ENCODE results near the gene RBP3. TPM values are rescaled to one million over a fixed set of nuclear protein-coding genes. Genes with fewer than 3 reads are reported as not detected.

RBP3 gene
- total RNA-seq, 1 experiment from 2014 or later: not detected

DNA sequence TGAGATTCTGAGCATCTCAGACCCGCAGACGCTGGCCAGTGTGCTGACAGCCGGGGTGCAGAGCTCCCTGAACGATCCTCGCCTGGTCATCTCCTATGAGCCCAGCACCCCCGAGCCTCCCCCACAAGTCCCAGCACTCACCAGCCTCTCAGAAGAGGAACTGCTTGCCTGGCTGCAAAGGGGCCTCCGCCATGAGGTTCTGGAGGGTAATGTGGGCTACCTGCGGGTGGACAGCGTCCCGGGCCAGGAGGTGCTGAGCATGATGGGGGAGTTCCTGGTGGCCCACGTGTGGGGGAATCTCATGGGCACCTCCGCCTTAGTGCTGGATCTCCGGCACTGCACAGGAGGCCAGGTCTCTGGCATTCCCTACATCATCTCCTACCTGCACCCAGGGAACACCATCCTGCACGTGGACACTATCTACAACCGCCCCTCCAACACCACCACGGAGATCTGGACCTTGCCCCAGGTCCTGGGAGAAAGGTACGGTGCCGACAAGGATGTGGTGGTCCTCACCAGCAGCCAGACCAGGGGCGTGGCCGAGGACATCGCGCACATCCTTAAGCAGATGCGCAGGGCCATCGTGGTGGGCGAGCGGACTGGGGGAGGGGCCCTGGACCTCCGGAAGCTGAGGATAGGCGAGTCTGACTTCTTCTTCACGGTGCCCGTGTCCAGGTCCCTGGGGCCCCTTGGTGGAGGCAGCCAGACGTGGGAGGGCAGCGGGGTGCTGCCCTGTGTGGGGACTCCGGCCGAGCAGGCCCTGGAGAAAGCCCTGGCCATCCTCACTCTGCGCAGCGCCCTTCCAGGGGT lies 703 bp downstream of the RBP3 start:
- no peak overlapping the region for H4K5ac ChIP-seq (ENCODE audit: insufficient read length, low read depth, low read length)
- H3K4me3 Mint-ChIP-seq: no peak overlapping the region

More for the DNA sequence above, 703 bp downstream of the RBP3 start:
- no peak overlapping the region for H3K4me2 ChIP-seq (ENCODE audit: insufficient read depth, insufficient read length, low read length)
- no peaks in the 10 kb centered on the region for H3K79me2 ChIP-seq (ENCODE audit: insufficient read depth, low read length)
- no peaks in the 10 kb centered on the region for H4K20me1 ChIP-seq (ENCODE audit: control insufficient read depth, insufficient read depth, insufficient read length)
- H4K8ac ChIP-seq (replicated peaks; ENCODE audit: insufficient read length, low read depth, low read length): no peak overlapping the region
- H2BK15ac ChIP-seq (ENCODE audit: low read depth, low read length): no peak overlapping the region
- H3K4me1 Mint-ChIP-seq: peaks cover 0 to 4% of the 10 kb centered on the region in 2 experiments; a peak in 1 of 4 replicates
- H3K23ac ChIP-seq (ENCODE audit: insufficient read length, low read depth, low read length): no peak overlapping the region
- H3K23me2 ChIP-seq (ENCODE audit: insufficient read length, low read depth, low read length, poor library complexity, severe bottlenecking): no peaks in the 10 kb centered on the region
- no peak overlapping the region for H2AK5ac ChIP-seq (ENCODE audit: insufficient read length, low read length)
- no peak overlapping the region for H2BK5ac ChIP-seq (ENCODE audit: insufficient read length, low read length)
- no peak overlapping the region for H3T11ph ChIP-seq (ENCODE audit: low read length)
- no peak for DNase-seq
- no peak overlapping the region for H3K27ac ChIP-seq (ENCODE audit: insufficient read length, low read depth, low read length)
- H3K9ac ChIP-seq (ENCODE audit: extremely low read depth, insufficient read length, low read length): no peak overlapping the region
- no peak overlapping the region for H2AFZ ChIP-seq (ENCODE audit: low read length)
- H3K56ac ChIP-seq (ENCODE audit: insufficient read length, low read depth, low read length): no peak overlapping the region
- no peak overlapping the region for H3K14ac ChIP-seq (ENCODE audit: insufficient read depth, low read length)
- no peak overlapping the region for H2BK120ac ChIP-seq (ENCODE audit: low read depth, low read length, poor library complexity, severe bottlenecking)
- H3K27me3 ChIP-seq (ENCODE audit: insufficient read depth, low read length): no peaks in the 10 kb centered on the region
- H3K36me3 Mint-ChIP-seq (ENCODE audit: insufficient read depth in 1 of 3, low read depth in 3 of 3): no peaks in the 10 kb centered on the region
- no peak overlapping the region for H3K4ac ChIP-seq (ENCODE audit: low read depth, low read length)
- no peaks in the 10 kb centered on the region for H3K9me3 ChIP-seq (ENCODE audit: control insufficient read depth, low read depth, low read length)
- H3K4me1 ChIP-seq (ENCODE audit: insufficient read depth, low read length): no peaks in the 10 kb centered on the region
- no CpG with 5 or more reads among the region's 36 CpGs for WGBS (ENCODE audit: extremely low coverage, insufficient read length, low lambda C conversion rate)
- no peak overlapping the region for H4K91ac ChIP-seq (ENCODE audit: insufficient read length, low read depth, low read length)
- H2BK20ac ChIP-seq (ENCODE audit: low read depth, low read length, poor library complexity, severe bottlenecking): no peak overlapping the region
- no peak overlapping the region for H3K18ac ChIP-seq (ENCODE audit: insufficient read length, low read depth, low read length)
- H3K27me3 Mint-ChIP-seq (ENCODE audit: low read depth): no peaks in the 10 kb centered on the region; the same call in none of the 2 replicates
- TF ChIP-seq, protein P1, sequence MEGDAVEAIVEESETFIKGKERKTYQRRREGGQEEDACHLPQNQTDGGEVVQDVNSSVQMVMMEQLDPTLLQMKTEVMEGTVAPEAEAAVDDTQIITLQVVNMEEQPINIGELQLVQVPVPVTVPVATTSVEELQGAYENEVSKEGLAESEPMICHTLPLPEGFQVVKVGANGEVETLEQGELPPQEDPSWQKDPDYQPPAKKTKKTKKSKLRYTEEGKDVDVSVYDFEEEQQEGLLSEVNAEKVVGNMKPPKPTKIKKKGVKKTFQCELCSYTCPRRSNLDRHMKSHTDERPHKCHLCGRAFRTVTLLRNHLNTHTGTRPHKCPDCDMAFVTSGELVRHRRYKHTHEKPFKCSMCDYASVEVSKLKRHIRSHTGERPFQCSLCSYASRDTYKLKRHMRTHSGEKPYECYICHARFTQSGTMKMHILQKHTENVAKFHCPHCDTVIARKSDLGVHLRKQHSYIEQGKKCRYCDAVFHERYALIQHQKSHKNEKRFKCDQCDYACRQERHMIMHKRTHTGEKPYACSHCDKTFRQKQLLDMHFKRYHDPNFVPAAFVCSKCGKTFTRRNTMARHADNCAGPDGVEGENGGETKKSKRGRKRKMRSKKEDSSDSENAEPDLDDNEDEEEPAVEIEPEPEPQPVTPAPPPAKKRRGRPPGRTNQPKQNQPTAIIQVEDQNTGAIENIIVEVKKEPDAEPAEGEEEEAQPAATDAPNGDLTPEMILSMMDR (conservative IDR thresholded peaks at IDR 0.05): no peak
- no peaks in the 10 kb centered on the region for H3K9me3 Mint-ChIP-seq
- H3K79me1 ChIP-seq (ENCODE audit: insufficient read depth, low read depth, low read length, poor library complexity, severe bottlenecking): no peaks in the 10 kb centered on the region
- H2BK12ac ChIP-seq (ENCODE audit: insufficient read length, low read depth, low read length): no peak overlapping the region
- no peak overlapping the region; a peak in 1 of 7 replicates for H3K27ac Mint-ChIP-seq
